HepG2 (cell line): ENCODE results near the gene FGFR3. TPM values are rescaled to one million over a fixed set of nuclear protein-coding genes. Genes with fewer than 3 reads are reported as not detected.

Experiments used
- EED ChIP-seq: sonication (generic); formaldehyde crosslinking; IDR thresholded peaks from 2 replicates; pipeline ENCODE4 v1.5.0; 2020; ENCODE audit warnings: mild to moderate bottlenecking, missing genetic modification reagents
- HNRNPLL ChIP-seq: fragments of 200-400 bp; formaldehyde crosslinking; IDR thresholded peaks from 2 replicates; pipeline ENCODE4 v1.6.1; 2017; ENCODE audit warnings: mild to moderate bottlenecking, low read depth, low read length; ENCODE audit not compliant: poor library complexity, severe bottlenecking
- JDP2 ChIP-seq: sonication (generic); formaldehyde crosslinking; IDR thresholded peaks from 2 replicates; pipeline ENCODE4 v1.8.1; 2022; ENCODE audit warnings: missing genetic modification reagents, borderline replicate concordance
- KDM4B ChIP-seq: sonication (generic); formaldehyde crosslinking; IDR thresholded peaks from 2 replicates; pipeline ENCODE4 v1.4.0; 2020; ENCODE audit warnings: missing genetic modification reagents
- MED1 ChIP-seq: sonication (generic); formaldehyde crosslinking; IDR thresholded peaks from 2 replicates; pipeline ENCODE4 v1.4.0; 2020; ENCODE audit warnings: missing genetic modification reagents
- SALL1 ChIP-seq: sonication (generic); formaldehyde crosslinking; IDR thresholded peaks from 2 replicates; pipeline ENCODE4 v1.8.0; 2022; ENCODE audit warnings: mild to moderate bottlenecking, missing genetic modification reagents
- SKI ChIP-seq: fragments of 450-650 bp; IDR thresholded peaks from one replicate; pipeline ENCODE4 v1.6.1; 2018; ENCODE audit warnings: mild to moderate bottlenecking; ENCODE audit not compliant: partially characterized antibody
- SP1 ChIP-seq, 2 experiments: fragments of 450-650 bp in 1 of 2; sonication (generic) in 1 of 2; formaldehyde crosslinking in 1 of 2; IDR thresholded peaks; 2 replicates each; pipeline versions ENCODE4 v1.4.0 to v1.6.1; 2016 to 2020; ENCODE audit warnings: missing genetic modification reagents in 1 of 2
- ZNF720 ChIP-seq: sonication (generic); formaldehyde crosslinking; IDR thresholded peaks from 2 replicates; pipeline ENCODE4 v1.4.0; 2020; ENCODE audit warnings: missing genetic modification reagents
- polyA plus RNA-seq, 8 experiments: library from polyadenylated mRNA; depleted of rRNA in 3 of 8; stranded (reverse) in 7 of 8; unstranded in 1 of 8; fragments of >200 nt; fragmentation: Illumina TruSeq in 4 of 8; extraction: Trizol in 4 of 8; gene quantifications; 2 replicates each; pipeline versions ENCODE4 v1.2.1 to v1.2.3, GENCODE V29; 2011 to 2016; ENCODE audit warnings: low read depth in 4 of 8, missing spikeins in 1 of 8, mixed read lengths in 1 of 8; ENCODE audit not compliant: insufficient read depth in 1 of 8
- total RNA-seq, 5 experiments: library from RNA; depleted of rRNA; stranded (reverse); fragments of >200 nt; fragmentation: Illumina TruSeq; extraction: Trizol; gene quantifications; 2 replicates each; pipeline ENCODE4 v1.2.3, GENCODE V29; 2016; ENCODE audit warnings: low read depth in 1 of 5
- TF ChIP-seq, protein P1 (sequence below): sonication (generic); formaldehyde crosslinking; IDR thresholded peaks from 2 replicates; pipeline ENCODE4 v1.5.0; 2020; ENCODE audit warnings: missing genetic modification reagents
- TF ChIP-seq, protein P2 (sequence below): sonication (generic); formaldehyde crosslinking; conservative IDR thresholded peaks from 2 replicates; pipeline ENCODE4 v1.8.1; 2023; ENCODE audit warnings: missing genetic modification reagents
- TF ChIP-seq, protein P3 (sequence below): sonication (generic); formaldehyde crosslinking; IDR thresholded peaks from 2 replicates; pipeline ENCODE4 v1.4.0; 2020; ENCODE audit warnings: missing genetic modification reagents, low read depth, mild to moderate bottlenecking, borderline replicate concordance
- TF ChIP-seq, protein P4 (sequence below): sonication (generic); formaldehyde crosslinking; conservative IDR thresholded peaks from 2 replicates; pipeline ENCODE4 v1.8.0; 2022; ENCODE audit warnings: missing genetic modification reagents
- TF ChIP-seq, protein P5 (sequence below): sonication (generic); formaldehyde crosslinking; IDR thresholded peaks from 2 replicates; pipeline ENCODE4 v1.4.0; 2020; ENCODE audit warnings: mild to moderate bottlenecking, missing genetic modification reagents
- TF ChIP-seq, protein P6 (sequence below): sonication (generic); formaldehyde crosslinking; IDR thresholded peaks from 2 replicates; pipeline ENCODE4 v1.4.0; 2020; ENCODE audit warnings: mild to moderate bottlenecking, missing genetic modification reagents

Gene FGFR3
- total and polyA plus RNA-seq, 2 of the 13 experiments (the other 11 are each of a cell fraction or from before 2014, with no cell fraction given): 103 to 109 TPM

DNA sequence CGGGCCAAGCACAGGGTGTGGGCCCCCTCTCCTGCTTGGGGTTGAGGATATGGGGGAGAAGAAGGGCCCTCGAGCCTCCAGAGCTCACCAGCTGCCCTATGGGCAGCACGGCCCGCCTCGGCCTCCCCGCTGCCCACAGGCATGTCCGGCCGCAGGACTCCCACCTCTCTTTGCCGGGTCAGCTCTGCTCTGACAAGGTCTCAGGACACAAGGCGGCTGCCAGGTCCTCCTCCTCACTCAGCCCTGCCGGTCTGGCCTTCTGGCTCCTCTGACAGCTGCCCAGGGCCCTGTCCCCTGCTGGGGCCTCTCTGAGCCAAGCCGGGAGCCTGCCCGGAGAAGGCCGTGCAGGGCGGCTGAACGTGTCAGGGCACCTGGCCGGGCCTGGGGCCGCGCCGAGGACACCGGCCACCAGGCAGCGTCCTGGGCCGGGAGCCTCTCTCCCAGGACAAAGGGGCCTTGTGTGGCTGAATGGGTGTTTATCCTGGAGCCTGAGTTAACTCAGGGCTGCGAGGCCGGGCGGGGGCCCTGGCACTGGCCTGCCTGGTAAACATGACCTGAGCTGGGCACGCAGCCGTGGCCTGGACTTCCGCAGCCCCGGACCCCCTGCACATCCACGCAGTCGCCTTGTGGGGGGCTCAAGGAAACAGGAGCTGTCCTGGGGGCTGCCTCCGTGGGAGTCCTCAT lies 46.0 kb upstream of the FGFR3 start (continued):
- TF ChIP-seq, protein P1, sequence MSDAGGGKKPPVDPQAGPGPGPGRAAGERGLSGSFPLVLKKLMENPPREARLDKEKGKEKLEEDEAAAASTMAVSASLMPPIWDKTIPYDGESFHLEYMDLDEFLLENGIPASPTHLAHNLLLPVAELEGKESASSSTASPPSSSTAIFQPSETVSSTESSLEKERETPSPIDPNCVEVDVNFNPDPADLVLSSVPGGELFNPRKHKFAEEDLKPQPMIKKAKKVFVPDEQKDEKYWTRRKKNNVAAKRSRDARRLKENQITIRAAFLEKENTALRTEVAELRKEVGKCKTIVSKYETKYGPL (CRISPR knock-in tag): no peak
- peak; percentile 37 for TF ChIP-seq SKI
- TF ChIP-seq, protein P2, sequence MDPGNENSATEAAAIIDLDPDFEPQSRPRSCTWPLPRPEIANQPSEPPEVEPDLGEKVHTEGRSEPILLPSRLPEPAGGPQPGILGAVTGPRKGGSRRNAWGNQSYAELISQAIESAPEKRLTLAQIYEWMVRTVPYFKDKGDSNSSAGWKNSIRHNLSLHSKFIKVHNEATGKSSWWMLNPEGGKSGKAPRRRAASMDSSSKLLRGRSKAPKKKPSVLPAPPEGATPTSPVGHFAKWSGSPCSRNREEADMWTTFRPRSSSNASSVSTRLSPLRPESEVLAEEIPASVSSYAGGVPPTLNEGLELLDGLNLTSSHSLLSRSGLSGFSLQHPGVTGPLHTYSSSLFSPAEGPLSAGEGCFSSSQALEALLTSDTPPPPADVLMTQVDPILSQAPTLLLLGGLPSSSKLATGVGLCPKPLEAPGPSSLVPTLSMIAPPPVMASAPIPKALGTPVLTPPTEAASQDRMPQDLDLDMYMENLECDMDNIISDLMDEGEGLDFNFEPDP (CRISPR knock-in tag): no peak
- no peak for TF ChIP-seq ZNF720 (CRISPR knock-in tag)
- TF ChIP-seq, protein P3, sequence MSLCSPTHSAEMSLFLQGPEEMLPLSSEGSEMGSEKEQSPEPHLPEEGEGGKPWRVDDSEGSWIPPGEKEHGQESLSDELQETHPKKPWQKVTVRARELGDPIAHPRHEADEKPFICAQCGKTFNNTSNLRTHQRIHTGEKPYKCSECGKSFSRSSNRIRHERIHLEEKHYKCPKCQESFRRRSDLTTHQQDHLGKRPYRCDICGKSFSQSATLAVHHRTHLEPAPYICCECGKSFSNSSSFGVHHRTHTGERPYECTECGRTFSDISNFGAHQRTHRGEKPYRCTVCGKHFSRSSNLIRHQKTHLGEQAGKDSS (CRISPR knock-in tag): 0 out of 2 replicates have a peak, but pooled peaks have one; percentile 22
- no peak for TF ChIP-seq EED (CRISPR knock-in tag)
- TF ChIP-seq, protein P4, sequence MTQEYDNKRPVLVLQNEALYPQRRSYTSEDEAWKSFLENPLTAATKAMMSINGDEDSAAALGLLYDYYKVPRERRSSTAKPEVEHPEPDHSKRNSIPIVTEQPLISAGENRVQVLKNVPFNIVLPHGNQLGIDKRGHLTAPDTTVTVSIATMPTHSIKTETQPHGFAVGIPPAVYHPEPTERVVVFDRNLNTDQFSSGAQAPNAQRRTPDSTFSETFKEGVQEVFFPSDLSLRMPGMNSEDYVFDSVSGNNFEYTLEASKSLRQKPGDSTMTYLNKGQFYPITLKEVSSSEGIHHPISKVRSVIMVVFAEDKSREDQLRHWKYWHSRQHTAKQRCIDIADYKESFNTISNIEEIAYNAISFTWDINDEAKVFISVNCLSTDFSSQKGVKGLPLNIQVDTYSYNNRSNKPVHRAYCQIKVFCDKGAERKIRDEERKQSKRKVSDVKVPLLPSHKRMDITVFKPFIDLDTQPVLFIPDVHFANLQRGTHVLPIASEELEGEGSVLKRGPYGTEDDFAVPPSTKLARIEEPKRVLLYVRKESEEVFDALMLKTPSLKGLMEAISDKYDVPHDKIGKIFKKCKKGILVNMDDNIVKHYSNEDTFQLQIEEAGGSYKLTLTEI (CRISPR knock-in tag): no peak
- no peak for TF ChIP-seq SP1 (IDR thresholded peaks at IDR 0.05)
- no peak for TF ChIP-seq SP1 (CRISPR knock-in tag; IDR thresholded peaks at IDR 0.05)
- no peak for TF ChIP-seq HNRNPLL
- no peak for TF ChIP-seq JDP2 (CRISPR knock-in tag)
- TF ChIP-seq SALL1: peak; percentile 63; the same call in 1 of the 2 replicates
- TF ChIP-seq, protein P5, sequence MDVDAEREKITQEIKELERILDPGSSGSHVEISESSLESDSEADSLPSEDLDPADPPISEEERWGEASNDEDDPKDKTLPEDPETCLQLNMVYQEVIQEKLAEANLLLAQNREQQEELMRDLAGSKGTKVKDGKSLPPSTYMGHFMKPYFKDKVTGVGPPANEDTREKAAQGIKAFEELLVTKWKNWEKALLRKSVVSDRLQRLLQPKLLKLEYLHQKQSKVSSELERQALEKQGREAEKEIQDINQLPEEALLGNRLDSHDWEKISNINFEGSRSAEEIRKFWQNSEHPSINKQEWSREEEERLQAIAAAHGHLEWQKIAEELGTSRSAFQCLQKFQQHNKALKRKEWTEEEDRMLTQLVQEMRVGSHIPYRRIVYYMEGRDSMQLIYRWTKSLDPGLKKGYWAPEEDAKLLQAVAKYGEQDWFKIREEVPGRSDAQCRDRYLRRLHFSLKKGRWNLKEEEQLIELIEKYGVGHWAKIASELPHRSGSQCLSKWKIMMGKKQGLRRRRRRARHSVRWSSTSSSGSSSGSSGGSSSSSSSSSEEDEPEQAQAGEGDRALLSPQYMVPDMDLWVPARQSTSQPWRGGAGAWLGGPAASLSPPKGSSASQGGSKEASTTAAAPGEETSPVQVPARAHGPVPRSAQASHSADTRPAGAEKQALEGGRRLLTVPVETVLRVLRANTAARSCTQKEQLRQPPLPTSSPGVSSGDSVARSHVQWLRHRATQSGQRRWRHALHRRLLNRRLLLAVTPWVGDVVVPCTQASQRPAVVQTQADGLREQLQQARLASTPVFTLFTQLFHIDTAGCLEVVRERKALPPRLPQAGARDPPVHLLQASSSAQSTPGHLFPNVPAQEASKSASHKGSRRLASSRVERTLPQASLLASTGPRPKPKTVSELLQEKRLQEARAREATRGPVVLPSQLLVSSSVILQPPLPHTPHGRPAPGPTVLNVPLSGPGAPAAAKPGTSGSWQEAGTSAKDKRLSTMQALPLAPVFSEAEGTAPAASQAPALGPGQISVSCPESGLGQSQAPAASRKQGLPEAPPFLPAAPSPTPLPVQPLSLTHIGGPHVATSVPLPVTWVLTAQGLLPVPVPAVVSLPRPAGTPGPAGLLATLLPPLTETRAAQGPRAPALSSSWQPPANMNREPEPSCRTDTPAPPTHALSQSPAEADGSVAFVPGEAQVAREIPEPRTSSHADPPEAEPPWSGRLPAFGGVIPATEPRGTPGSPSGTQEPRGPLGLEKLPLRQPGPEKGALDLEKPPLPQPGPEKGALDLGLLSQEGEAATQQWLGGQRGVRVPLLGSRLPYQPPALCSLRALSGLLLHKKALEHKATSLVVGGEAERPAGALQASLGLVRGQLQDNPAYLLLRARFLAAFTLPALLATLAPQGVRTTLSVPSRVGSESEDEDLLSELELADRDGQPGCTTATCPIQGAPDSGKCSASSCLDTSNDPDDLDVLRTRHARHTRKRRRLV (CRISPR knock-in tag): peak; percentile 72
- no peak; the same call in 1 of the 2 replicates for TF ChIP-seq KDM4B
- TF ChIP-seq, protein P6, sequence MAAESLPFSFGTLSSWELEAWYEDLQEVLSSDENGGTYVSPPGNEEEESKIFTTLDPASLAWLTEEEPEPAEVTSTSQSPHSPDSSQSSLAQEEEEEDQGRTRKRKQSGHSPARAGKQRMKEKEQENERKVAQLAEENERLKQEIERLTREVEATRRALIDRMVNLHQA (CRISPR knock-in tag): no peak
- peak; percentile 89 for TF ChIP-seq MED1 (CRISPR knock-in tag)
